SK-N-SH treated with all-trans-retinoic acid at 6 μM for 48 hours (cell line): ENCODE measurements around the gene NAV3.

ENCODE experiments used
- ATAC-seq: fragments of 200-7000 bp; cut with Tn5 transposase; 3 replicates; pipeline ENCODE4 v1.9.1; 2020; ENCODE audit warnings: mild to moderate bottlenecking, moderate library complexity
- ARNTL ChIP-seq: fragments of 450-650 bp; formaldehyde crosslinking; IDR thresholded peaks from 2 replicates; pipeline ENCODE4 v1.5.0; 2020; ENCODE audit warnings: low read depth, mild to moderate bottlenecking, moderate library complexity, borderline replicate concordance
- CREB5 ChIP-seq: fragments of 250-450 bp; sonication (Bioruptor Pico); IDR thresholded peaks from 2 replicates; pipeline ENCODE4 v1.5.1; 2020; ENCODE audit warnings: low read depth, mild to moderate bottlenecking, moderate library complexity
- CSDC2 ChIP-seq: fragments of 250-450 bp; sonication (Bioruptor Pico); IDR thresholded peaks from 2 replicates; pipeline ENCODE4 v1.5.0; 2020; ENCODE audit warnings: mild to moderate bottlenecking, moderate library complexity
- CSRNP3 ChIP-seq: fragments of 250-450 bp; sonication (Bioruptor Pico); IDR thresholded peaks from 2 replicates; pipeline ENCODE4 v1.5.1; 2021; ENCODE audit warnings: mild to moderate bottlenecking, moderate library complexity
- GLIS3 ChIP-seq: fragments of 250-450 bp; sonication (Bioruptor Pico); IDR thresholded peaks from 2 replicates; pipeline ENCODE4 v1.5.0; 2020; ENCODE audit warnings: mild to moderate bottlenecking, moderate library complexity
- OSR1 ChIP-seq: fragments of 250-450 bp; sonication (Bioruptor Pico); IDR thresholded peaks from 2 replicates; pipeline ENCODE4 v1.8.0; 2022; ENCODE audit warnings: moderate library complexity, mild to moderate bottlenecking, inconsistent platforms
- PATZ1 ChIP-seq: fragments of 250-450 bp; sonication (Bioruptor Pico); IDR thresholded peaks from 2 replicates; pipeline ENCODE4 v1.8.0; 2020; ENCODE audit warnings: mild to moderate bottlenecking, moderate library complexity, borderline replicate concordance
- POU6F1 ChIP-seq: fragments of 250-450 bp; sonication (Bioruptor Pico); IDR thresholded peaks from 2 replicates; pipeline ENCODE4 v1.8.0; 2021; ENCODE audit warnings: low read depth, mild to moderate bottlenecking, moderate library complexity, borderline replicate concordance
- RARB ChIP-seq: fragments of 250-450 bp; sonication (Bioruptor Pico); IDR thresholded peaks from 2 replicates; pipeline ENCODE4 v1.8.0; 2021; ENCODE audit warnings: mild to moderate bottlenecking, moderate library complexity
- TCF4 ChIP-seq: fragments of 250-450 bp; sonication (Bioruptor Pico); IDR thresholded peaks from 2 replicates; pipeline ENCODE4 v1.8.0; 2021; ENCODE audit warnings: mild to moderate bottlenecking, moderate library complexity, borderline replicate concordance
- TOX ChIP-seq: fragments of 250-450 bp; sonication (Bioruptor Pico); IDR thresholded peaks from 2 replicates; pipeline ENCODE4 v1.8.0; 2021; ENCODE audit warnings: mild to moderate bottlenecking, moderate library complexity, borderline replicate concordance
- ZFP3 ChIP-seq: fragments of 250-450 bp; sonication (Bioruptor Pico); IDR thresholded peaks from 2 replicates; pipeline ENCODE4 v1.5.0; 2020; ENCODE audit warnings: mild to moderate bottlenecking, moderate library complexity
- ZFP30 ChIP-seq: fragments of 450-650 bp; formaldehyde crosslinking; IDR thresholded peaks from 2 replicates; pipeline ENCODE4 v1.5.0; 2022; ENCODE audit warnings: mild to moderate bottlenecking, moderate library complexity
- ZNF565 ChIP-seq: fragments of 450-650 bp; formaldehyde crosslinking; conservative IDR thresholded peaks from 2 replicates; pipeline ENCODE4 v1.5.0; 2020; ENCODE audit warnings: low read depth, mild to moderate bottlenecking, moderate library complexity
- ZNF70 ChIP-seq: fragments of 450-650 bp; formaldehyde crosslinking; IDR thresholded peaks from 2 replicates; pipeline ENCODE4 v1.5.0; 2020; ENCODE audit warnings: mild to moderate bottlenecking, moderate library complexity

The NAV3 gene

GRCh38 chr12:78119351-78119918 lies 288.7 kb downstream of the NAV3 start:
- TF ChIP-seq POU6F1 (CRISPR knock-in tag) (no peak), OSR1 (no peak), CSRNP3 (CRISPR knock-in tag) (no peak), ARNTL (CRISPR knock-in tag) (no peak), CSDC2 (CRISPR knock-in tag) (no peak), TOX (CRISPR knock-in tag) (no peak), ZFP30 (no peak), TCF4 (CRISPR knock-in tag) (no peak), RARB (CRISPR knock-in tag) (no peak), CREB5 (CRISPR knock-in tag) (no peak), GLIS3 (CRISPR knock-in tag) (no peak), ZNF70 (no peak), PATZ1 (no peak)
- ATAC-seq = no peak

- TF ChIP-seq TCF4 (CRISPR knock-in tag) (no peak), PATZ1 (no peak), ZFP30 (no peak)
- TF ChIP-seq, all 23 proteins: peak for 0
- ATAC-seq = no peak
Measured at GRCh38 chr12:78120306-78120705, 289.6 kb downstream of the NAV3 start.

- TF ChIP-seq ARNTL (CRISPR knock-in tag) = no peak
- no peak for TF ChIP-seq RARB (CRISPR knock-in tag)
- no peak for TF ChIP-seq CSDC2 (CRISPR knock-in tag)
- TF ChIP-seq POU6F1 (CRISPR knock-in tag) = no peak
- no peak for TF ChIP-seq ZFP3
- TF ChIP-seq OSR1 = no peak
- no peak for TF ChIP-seq ZNF565 (CRISPR knock-in tag)
- TF ChIP-seq CREB5 (CRISPR knock-in tag) = no peak
- no peak for TF ChIP-seq GLIS3 (CRISPR knock-in tag)
- peak; percentile 49; the same call in 2 of the 3 replicates for ATAC-seq
Measured at GRCh38 chr12:78120866-78121560, 290.3 kb downstream of the NAV3 start.
